Right lobe of liver (tissue), 6 donors: ENCODE results near the gene MRPL24. TPM values are rescaled to one million over a fixed set of nuclear protein-coding genes. Genes with fewer than 3 reads are reported as not detected.

ENCODE experiments used
- ATAC-seq, 4 donors: fragments of 200-7000 bp; cut with Tn5 transposase; one replicate each; pipeline ENCODE4 v1.9.1; 2020; ENCODE audit warnings: mild to moderate bottlenecking in 4 of 4, moderate library complexity in 4 of 4
- DNase-seq, 3 donors: peaks; one replicate each; pipeline ENCODE4 v3.0.0-alpha.2; 2020
- H3K27ac ChIP-seq, 3 donors: fragments of 200-600 bp; one replicate each; pipeline ENCODE4 v1.8.0; 2022
- H3K27me3 ChIP-seq, 2 donors: fragments of 200-600 bp; one replicate each; pipeline ENCODE4 v1.8.0; 2022
- H3K36me3 ChIP-seq, 4 donors: fragments of 200-600 bp; sonication (generic) in 1 of 4; one replicate each; pipeline versions ENCODE4 v1.5.1 to v1.8.0; 2017 to 2022; ENCODE audit warnings: control low read depth in 1 of 4
- H3K4me1 ChIP-seq, 4 donors: fragments of 200-600 bp; sonication (generic) in 1 of 4; one replicate each; pipeline versions ENCODE4 v1.5.1 to v1.8.0; 2017 to 2022; ENCODE audit warnings: control low read depth in 1 of 4
- H3K4me3 ChIP-seq, 3 donors: fragments of 200-600 bp; one replicate each; pipeline ENCODE4 v1.8.0; 2022
- H3K9me3 ChIP-seq, 4 donors: fragments of 200-600 bp; sonication (generic) in 1 of 4; one replicate each; pipeline versions ENCODE4 v1.5.1 to v1.8.0; 2017 to 2022; ENCODE audit warnings: control low read depth in 1 of 4
- POLR2A ChIP-seq: fragments of 450-650 bp; IDR thresholded peaks from one replicate; pipeline ENCODE4 v1.6.1; 2017; ENCODE audit warnings: antibody characterized with exemption, mild to moderate bottlenecking
- WGBS: methylation state at CpG from one replicate; pipeline ENCODE4 v1.1.6; 2018; ENCODE audit warnings: low coverage, low lambda C conversion rate; ENCODE audit not compliant: insufficient coverage; ENCODE audit errors: missing lambda C conversion rate; 5-methylcytosine and 5-hydroxymethylcytosine counted together
- intact Hi-C, 2 donors: fragments of 100-400 bp; cut with DNase I; formaldehyde crosslinking; loops; one replicate each; pipeline versions ENCODE4 v1.11.2 to v1.14.1; 2022
- total RNA-seq, 6 experiments: library from RNA; depleted of rRNA in 2 of 6; stranded (reverse); fragments of >200 nt in 2 of 6; fragmentation: NEBNext Ultra II Directional in 3 of 6; extraction: Animal tissue kit (Norgen Biotek cat#: 25700) in 3 of 6; gene quantifications; one replicate each; pipeline versions ENCODE4 v1.1.0 to v1.2.4, GENCODE V29; 2016 to 2023
- TF ChIP-seq, protein P1 (sequence below), 4 donors: fragments of 200-600 bp in 3 of 4; fragments of 450-650 bp in 1 of 4; IDR thresholded peaks; one replicate each; pipeline versions ENCODE4 v1.5.1 to v1.8.0; 2016 to 2022; ENCODE audit warnings: antibody characterized with exemption in 4 of 4, mild to moderate bottlenecking in 2 of 4
- donor health status: DM: no; HTN: yes; CAD: no.
- donor health status: DM: no; HTN: no; CAD: no.
- donor health status: DM: no; HTN: no; CAD: no.
- donor health status: DM: no; HTN: yes; CAD: no.
- donor health status: DM: no; HTN: yes; CAD: no.

Gene MRPL24
- total RNA-seq, 6 experiments from 2014 or later: 47.2 to 83.2 (median 61.4) TPM

DNA sequence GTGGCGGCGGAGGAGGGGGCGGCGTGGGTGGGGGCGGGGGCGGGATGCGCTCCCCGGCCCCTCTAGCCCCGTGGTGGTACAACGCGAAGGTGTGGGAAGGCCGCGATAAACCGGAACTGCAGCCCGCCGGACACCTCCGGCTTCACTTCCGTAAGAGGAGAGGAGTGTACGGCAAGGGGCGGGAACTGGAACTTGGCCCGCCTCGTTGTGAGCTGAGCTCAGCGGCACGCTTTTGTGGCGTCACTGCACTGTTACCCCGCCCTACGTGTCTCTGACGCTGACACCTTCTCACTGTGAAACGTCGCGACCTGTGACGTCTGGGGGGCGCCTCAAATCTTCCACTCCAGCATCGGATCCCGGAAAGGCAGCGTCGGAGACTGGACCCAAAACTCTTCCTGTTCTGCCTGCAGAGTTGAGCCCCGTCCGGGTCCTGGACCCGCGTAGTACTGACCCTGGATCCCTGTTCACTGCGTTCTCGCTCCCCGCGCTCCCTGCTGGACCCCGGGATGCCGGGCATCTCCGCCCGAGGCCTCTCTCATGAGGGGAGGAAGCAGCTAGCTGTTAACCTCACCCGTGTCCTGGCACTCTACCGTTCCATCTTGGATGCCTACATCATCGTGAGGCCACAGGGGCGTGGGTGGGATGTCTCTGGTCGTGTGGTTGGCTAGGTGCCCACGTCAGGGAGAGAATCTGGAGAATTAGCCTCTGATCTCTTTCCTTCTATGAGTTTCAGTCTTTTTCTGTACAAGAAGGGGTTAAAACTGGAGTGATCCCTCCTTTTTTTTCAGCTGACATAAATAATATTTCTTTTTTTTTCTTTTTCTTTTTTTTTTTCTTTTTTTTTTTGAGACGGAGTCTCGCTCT is 12.1 kb downstream of the MRPL24 start, which contains the start of gene ISG20L2:
TSS of gene ISG20L2 (minus strand) at position 168 of the 864 bp plus-strand sequence. CDS start 1,114 bp downstream, outside the sequence.
- 5% methylated on average over 12 of the region's 57 CpGs for WGBS
- Histone ChIP-seq H3K4me3 (peak within 1 kb of the TSS; percentile 79 to 92 (median 86)), H3K27ac (peak within 1 kb of the TSS; percentile 93 to 94 (median 94)), H3K27me3 (no peaks in the 10 kb centered on the region), H3K9me3 (no peaks in the 10 kb centered on the region), H3K4me1 (peaks cover 0 to 41% (median 13%) of the 10 kb centered on the region in 4 donors), H3K36me3 (peaks cover 0 to 18% (median 7%) of the 10 kb centered on the region in 4 donors)
- DNase-seq: peak; percentile 97 to 99 (median 97)
- TF ChIP-seq, protein P1, sequence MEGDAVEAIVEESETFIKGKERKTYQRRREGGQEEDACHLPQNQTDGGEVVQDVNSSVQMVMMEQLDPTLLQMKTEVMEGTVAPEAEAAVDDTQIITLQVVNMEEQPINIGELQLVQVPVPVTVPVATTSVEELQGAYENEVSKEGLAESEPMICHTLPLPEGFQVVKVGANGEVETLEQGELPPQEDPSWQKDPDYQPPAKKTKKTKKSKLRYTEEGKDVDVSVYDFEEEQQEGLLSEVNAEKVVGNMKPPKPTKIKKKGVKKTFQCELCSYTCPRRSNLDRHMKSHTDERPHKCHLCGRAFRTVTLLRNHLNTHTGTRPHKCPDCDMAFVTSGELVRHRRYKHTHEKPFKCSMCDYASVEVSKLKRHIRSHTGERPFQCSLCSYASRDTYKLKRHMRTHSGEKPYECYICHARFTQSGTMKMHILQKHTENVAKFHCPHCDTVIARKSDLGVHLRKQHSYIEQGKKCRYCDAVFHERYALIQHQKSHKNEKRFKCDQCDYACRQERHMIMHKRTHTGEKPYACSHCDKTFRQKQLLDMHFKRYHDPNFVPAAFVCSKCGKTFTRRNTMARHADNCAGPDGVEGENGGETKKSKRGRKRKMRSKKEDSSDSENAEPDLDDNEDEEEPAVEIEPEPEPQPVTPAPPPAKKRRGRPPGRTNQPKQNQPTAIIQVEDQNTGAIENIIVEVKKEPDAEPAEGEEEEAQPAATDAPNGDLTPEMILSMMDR (IDR thresholded peaks at IDR 0.05): no peak
- peak; percentile 22 for TF ChIP-seq POLR2A
- peak; percentile 90 to 94 (median 92) for ATAC-seq
- intact Hi-C loops: no loop called here

DNA sequence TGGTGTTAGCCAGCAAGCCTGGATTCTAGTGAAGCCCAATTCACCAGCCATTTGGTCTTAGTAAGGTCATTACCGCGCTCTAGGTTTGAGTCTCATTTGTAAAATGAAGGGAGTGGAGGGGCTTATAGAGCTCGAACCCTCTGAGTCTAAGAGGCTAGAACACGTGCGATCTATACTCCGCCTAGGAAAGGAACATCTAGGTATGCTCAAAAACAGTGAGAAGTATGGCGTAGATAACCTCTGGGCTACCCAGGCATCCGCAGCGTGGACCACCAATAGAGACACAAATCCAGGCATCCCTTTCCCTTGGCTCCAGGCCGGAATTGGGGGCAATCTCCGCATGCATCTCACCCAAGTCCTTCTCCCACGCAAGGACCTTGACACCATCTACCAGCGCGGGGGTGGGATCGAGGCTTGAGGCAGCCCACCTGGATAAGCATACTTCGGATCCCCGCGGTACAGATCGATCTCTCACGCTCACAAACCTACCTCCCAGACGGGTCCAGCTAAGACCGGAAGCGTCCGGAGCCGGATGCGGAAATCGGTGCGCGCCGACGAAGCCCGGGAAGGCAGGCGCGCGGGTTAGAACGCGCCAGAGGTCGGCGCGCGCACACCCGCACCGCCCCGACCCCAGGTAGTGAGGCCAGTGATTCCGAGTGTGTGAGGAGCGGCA is 12.8 kb downstream of the MRPL24 start, which contains the start of gene METTL25B:
TSS of gene METTL25B (plus strand) at position 544 of the 673 bp plus-strand sequence. CDS start 636 bp downstream, outside the sequence.
- Histone ChIP-seq H3K27ac (peak within 1 kb of the TSS; percentile 93 to 94 (median 94)), H3K9me3 (no peaks in the 10 kb centered on the region), H3K4me1 (peaks cover 0 to 41% (median 13%) of the 10 kb centered on the region in 4 donors), H3K27me3 (no peaks in the 10 kb centered on the region), H3K36me3 (peaks cover 0 to 18% (median 10%) of the 10 kb centered on the region in 4 donors), H3K4me3 (peak within 1 kb of the TSS; percentile 79 to 92 (median 86))
- peak; percentile 73 to 81 (median 80) for ATAC-seq
- WGBS: under 1% methylated on average over 11 of the region's 46 CpGs
- DNase-seq: peak; percentile 87 to 91 (median 90)
- TF ChIP-seq POLR2A: no peak
- TF ChIP-seq, protein P1 (IDR thresholded peaks at IDR 0.05): no peak
- intact Hi-C loops: no loop called here

DNA sequence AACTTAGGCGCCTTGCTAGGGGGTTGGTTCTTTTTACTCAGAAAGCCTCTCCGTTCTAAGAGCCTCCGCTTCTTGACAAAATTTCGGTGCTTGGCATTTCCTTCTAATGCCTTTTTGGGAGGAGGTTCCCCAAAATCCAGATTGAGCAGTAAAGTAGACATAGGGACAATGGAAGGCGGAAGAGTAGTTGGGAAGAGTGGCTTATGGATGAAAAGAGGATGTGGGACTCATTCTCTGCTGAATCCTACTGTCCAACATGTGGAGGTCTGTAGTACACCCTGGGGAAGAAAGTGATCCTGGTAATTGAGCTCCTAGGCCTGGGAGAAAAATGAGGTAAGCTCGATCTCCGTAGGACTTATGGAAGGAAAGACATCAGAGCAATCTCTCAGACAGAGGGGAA is 13.4 kb downstream of the MRPL24 start:
- intact Hi-C loops: no loop called here
- TF ChIP-seq POLR2A: no peak
- TF ChIP-seq, protein P1 (IDR thresholded peaks at IDR 0.05): no peak
- DNase-seq (no peak), ATAC-seq (no peak)
- 28% methylated on average over 7 of the region's 7 CpGs for WGBS
- no peaks in the 10 kb centered on the region for H3K27me3 ChIP-seq
- peak overlapping the region in 2 of 3 donors; percentile 93 to 94 for H3K27ac ChIP-seq
- peak overlapping the region; percentile 79 to 92 (median 86) for H3K4me3 ChIP-seq
- no peaks in the 10 kb centered on the region for H3K9me3 ChIP-seq
- H3K36me3 ChIP-seq: peaks cover 0 to 21% (median 12%) of the 10 kb centered on the region in 4 donors
- H3K4me1 ChIP-seq: peaks cover 0 to 41% (median 13%) of the 10 kb centered on the region in 4 donors

DNA sequence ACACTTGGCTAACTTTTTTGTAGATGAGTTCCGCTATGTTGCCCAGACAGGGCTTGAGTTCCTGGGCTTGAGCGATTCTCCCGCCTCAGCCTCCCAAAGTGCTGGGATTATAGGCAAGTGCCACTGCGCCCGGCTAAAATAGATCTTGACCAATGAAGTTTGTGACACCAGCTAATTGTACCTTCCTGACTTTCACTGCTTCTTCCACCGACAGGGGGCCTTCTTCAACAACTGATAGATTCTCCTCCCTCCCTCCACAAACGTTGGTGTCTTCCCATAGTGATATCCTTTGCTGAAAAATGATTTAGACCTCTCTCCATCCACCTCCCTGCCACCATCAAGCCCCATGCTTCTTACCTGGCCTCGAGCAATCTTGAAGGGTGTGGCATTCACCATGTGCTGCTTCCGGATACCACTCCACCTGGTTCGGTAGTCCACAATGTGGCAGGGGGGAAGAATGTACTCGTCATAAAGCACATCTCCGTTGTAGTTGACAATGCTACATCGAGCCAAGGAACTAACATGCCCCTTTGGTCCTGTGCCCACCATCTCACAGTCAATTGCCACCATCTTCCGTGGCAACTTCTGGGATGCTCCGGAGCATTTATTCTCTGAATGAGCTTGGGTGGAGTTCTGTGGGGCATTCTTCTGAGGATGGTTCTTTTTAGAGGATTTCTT is 14.2 kb downstream of the MRPL24 start:
- Histone ChIP-seq H3K4me3 (peak overlapping the region in 2 of 3 donors; percentile 8 to 28), H3K27me3 (no peaks in the 10 kb centered on the region), H3K4me1 (peaks cover 0 to 41% (median 13%) of the 10 kb centered on the region in 4 donors), H3K9me3 (no peaks in the 10 kb centered on the region), H3K36me3 (peaks cover 0 to 22% (median 11%) of the 10 kb centered on the region in 4 donors), H3K27ac (no peak overlapping the region)
- intact Hi-C loops: no loop called here
- DNase-seq (no peak), ATAC-seq (peak in 1 of 4 donors; percentile 13)
- TF ChIP-seq, protein P1 (IDR thresholded peaks at IDR 0.05): peak; percentile 44
- no peak for TF ChIP-seq POLR2A
- 42% methylated on average over 11 of the region's 15 CpGs for WGBS
